GM12873 (cell line): ENCODE measurements around the gene ITIH5.

ENCODE experiments used
- TF ChIP-seq, protein P1 (sequence below): IDR thresholded peaks from 2 replicates; pipeline ENCODE4 v1.5.1; 2012; ENCODE audit warnings: low read depth, mild to moderate bottlenecking, moderate library complexity, low read length, control low read depth; ENCODE audit not compliant: insufficient read depth; ENCODE audit errors: missing control alignments

Gene ITIH5

DNA sequence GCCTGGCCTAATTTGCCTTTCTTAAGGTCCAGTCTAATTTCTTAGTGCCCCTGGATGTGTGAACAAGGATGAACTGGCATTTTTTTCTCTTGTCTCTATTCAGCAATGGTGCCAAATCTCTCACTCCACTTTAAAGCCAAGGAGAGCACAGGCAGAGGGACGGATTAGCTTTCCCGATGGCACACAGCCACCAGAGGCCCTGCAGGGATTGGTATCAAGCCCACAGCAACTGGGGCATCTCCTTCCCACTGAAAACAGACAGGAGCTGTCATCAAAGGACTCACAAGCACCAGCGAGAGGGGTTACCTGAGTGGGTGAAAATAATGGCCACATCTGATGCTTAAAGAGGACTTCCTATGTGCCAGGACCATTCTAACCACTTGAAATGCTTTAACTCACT lies 83.1 kb downstream of the ITIH5 start:
- TF ChIP-seq, protein P1, sequence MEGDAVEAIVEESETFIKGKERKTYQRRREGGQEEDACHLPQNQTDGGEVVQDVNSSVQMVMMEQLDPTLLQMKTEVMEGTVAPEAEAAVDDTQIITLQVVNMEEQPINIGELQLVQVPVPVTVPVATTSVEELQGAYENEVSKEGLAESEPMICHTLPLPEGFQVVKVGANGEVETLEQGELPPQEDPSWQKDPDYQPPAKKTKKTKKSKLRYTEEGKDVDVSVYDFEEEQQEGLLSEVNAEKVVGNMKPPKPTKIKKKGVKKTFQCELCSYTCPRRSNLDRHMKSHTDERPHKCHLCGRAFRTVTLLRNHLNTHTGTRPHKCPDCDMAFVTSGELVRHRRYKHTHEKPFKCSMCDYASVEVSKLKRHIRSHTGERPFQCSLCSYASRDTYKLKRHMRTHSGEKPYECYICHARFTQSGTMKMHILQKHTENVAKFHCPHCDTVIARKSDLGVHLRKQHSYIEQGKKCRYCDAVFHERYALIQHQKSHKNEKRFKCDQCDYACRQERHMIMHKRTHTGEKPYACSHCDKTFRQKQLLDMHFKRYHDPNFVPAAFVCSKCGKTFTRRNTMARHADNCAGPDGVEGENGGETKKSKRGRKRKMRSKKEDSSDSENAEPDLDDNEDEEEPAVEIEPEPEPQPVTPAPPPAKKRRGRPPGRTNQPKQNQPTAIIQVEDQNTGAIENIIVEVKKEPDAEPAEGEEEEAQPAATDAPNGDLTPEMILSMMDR, result no peak

DNA sequence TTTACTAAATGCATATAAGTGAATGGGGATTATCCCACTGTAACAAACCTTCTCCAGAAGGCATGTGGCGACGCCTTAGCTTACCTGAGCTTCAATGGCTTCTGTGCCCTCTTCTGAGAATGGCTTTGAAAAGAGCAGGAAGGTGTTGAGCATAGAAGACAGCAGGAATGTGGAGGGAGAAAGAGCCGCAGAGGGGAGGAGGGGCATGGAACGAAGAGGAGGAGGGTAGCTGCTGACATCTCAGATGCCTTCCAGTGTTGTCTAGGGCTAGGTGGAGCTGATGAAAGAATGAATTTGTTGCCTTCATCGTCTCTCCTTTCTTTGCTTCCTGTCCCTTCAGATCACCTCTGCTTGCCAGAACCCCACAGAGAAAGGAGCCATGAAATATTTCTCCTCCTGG lies 86.2 kb downstream of the ITIH5 start:
- TF ChIP-seq, protein P1, result no peak

DNA sequence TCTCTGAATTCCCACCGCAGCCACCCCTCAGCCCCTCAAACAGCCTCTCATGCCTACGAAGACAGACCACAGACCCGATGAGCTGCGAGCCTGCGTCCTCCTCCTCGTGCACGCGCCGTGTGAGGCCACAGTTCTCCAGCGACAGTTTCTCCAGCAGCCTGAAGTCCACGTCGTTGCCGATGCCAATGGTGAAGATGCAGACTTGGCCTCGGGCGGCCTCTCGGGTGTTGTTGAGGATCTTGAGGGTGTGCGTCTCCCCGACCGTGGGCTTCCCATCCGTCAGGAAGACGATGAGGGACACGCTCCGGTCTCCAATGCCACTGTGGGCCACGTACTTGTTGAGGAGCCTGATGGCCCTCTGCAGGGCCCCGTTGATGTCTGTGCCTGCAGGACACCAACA lies 87.1 kb downstream of the ITIH5 start:
- TF ChIP-seq, protein P1, result no peak

DNA sequence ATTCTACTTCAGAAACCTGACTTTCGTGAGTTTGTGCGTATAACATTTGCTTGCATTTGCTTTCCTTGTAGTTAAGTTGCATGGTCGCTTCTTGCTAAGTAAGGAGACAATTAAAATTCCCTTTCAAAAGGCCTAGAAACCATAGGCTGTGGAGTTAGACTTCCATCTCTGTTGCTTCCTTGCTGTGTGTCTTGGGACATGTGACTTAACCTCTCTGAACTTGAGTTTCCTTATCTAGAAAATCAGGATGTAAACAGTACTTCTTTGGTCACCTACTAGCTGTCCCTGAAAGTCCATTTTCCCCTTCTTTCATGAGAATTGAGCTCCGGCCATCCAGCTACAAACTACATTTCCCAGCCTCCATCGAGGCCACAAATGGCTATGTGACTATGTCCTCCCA lies 89.2 kb downstream of the ITIH5 start:
- TF ChIP-seq, protein P1, result no peak

DNA sequence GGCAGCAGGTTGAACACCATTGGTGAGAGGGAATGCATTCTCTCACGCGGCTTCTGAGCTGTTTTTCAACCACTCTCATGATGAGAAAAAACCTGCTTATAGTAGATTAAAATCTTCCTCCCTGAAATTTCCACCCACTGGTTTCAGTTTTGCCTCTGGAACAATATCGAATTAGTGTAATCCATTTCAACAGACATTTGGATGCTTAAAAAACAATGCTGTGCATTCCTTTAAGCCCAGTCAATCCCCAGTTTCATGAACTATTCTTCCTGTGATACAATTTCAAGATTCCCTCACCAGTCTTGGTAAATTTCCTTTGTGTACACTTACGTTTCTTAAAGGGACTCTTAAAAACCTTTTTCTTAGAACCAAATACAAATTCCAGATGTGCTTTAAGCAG lies 89.6 kb downstream of the ITIH5 start:
- TF ChIP-seq, protein P1, result no peak

DNA sequence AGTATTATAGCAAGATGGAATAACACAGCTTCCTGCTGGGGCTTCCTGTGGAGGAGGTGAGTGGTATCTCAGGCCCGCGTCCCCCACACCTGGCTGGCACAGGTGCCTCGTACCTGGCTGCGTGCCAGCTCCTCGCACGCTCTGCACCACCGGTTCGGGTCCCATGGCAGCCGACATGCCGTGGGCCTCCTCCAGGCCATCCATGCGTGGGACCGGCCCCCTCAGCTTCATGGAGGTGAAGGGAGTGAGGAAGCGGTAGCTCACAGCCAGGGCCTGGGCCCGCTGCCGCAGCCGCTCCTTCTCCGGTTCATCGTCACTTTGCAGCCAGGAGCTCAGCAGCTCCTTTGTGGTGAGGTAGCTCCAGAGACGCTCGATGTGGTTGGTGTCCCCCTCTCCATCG lies 90.4 kb downstream of the ITIH5 start:
- TF ChIP-seq, protein P1, result no peak

DNA sequence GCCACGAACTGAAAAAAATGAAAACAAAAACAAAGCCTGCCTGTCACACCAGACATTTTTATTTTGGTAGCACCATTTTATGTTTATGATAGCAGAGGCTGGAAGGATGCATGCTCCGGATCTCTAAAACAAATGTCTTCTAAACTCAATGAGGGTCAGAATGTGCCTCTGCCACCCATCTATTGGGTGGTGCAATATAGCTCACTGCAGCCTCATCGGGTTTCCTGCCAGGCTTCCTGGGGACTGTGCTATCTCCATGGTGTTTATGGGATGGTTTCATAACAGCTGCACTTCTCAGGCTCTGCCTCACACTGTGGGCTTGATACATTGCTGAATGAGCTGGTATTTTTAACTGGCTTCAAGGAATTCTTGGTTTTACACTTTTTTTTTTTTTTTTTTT lies 94.4 kb downstream of the ITIH5 start:
- TF ChIP-seq, protein P1, result no peak
